GM12878 (cell line): ENCODE measurements around the gene ADAR. TPM values are rescaled to one million over a fixed set of nuclear protein-coding genes. Genes with fewer than 3 reads are reported as not detected.

Experiments
- CBX5 ChIP-seq: sonication (generic); IDR thresholded peaks from 2 replicates; pipeline ENCODE4 v1.6.1; 2016; ENCODE audit warnings: low read depth, moderate library complexity, mild to moderate bottlenecking, inconsistent platforms
- EP300 ChIP-seq, 2 experiments: fragments of 150-350 bp in 1 of 2; IDR thresholded peaks; 2 replicates each; pipeline ENCODE4 v1.6.1; 2011 to 2012; ENCODE audit warnings: low read depth in 2 of 2, low read length in 2 of 2, borderline replicate concordance in 1 of 2, improper control_type of control experiment in 1 of 2, inconsistent platforms in 1 of 2; ENCODE audit not compliant: control insufficient read depth in 1 of 2
- HDAC6 ChIP-seq: fragments of 200-600 bp; sonication (generic); IDR thresholded peaks from one replicate; pipeline ENCODE4 v1.8.0; 2017; ENCODE audit warnings: antibody characterized with exemption; ENCODE audit not compliant: unreplicated experiment
- MTA2 ChIP-seq: fragments of 450-650 bp; IDR thresholded peaks from 2 replicates; pipeline ENCODE4 v1.6.1; 2016; ENCODE audit warnings: low read depth, mild to moderate bottlenecking, moderate library complexity
- MYC ChIP-seq: IDR thresholded peaks from 2 replicates; pipeline ENCODE4 v1.6.1; 2011; ENCODE audit warnings: mild to moderate bottlenecking, low read length, moderate library complexity, inconsistent platforms; ENCODE audit not compliant: insufficient read depth, insufficient replicate concordance, insufficient read length, severe bottlenecking
- PAX8 ChIP-seq: fragments of 450-650 bp; IDR thresholded peaks from 2 replicates; pipeline ENCODE4 v1.6.1; 2017; ENCODE audit warnings: mild to moderate bottlenecking, moderate library complexity
- POLR2A ChIP-seq: IDR thresholded peaks from 2 replicates; pipeline ENCODE4 v1.6.1; 2011; ENCODE audit warnings: low read depth, mild to moderate bottlenecking, low read length
- POLR2AphosphoS2 ChIP-seq: IDR thresholded peaks from 2 replicates; pipeline ENCODE4 v1.6.1; 2011; ENCODE audit warnings: low read depth, mild to moderate bottlenecking, low read length, improper control_type of control experiment, moderate library complexity
- SREBF1 ChIP-seq: IDR thresholded peaks from 2 replicates; pipeline ENCODE4 v1.6.1; 2012; ENCODE audit warnings: mild to moderate bottlenecking, low read length
- TARDBP ChIP-seq: IDR thresholded peaks from 2 replicates; pipeline ENCODE4 v1.6.1; 2016; ENCODE audit warnings: borderline replicate concordance
- TCF3 ChIP-seq: IDR thresholded peaks from 2 replicates; pipeline ENCODE4 v1.6.1; 2012; ENCODE audit warnings: low read depth, mild to moderate bottlenecking, low read length, borderline replicate concordance; ENCODE audit not compliant: insufficient read depth
- USF1 ChIP-seq: IDR thresholded peaks from 2 replicates; pipeline ENCODE4 v1.6.1; 2011; ENCODE audit warnings: borderline replicate concordance, low read depth, mild to moderate bottlenecking, moderate library complexity, mixed read lengths, low read length; ENCODE audit not compliant: insufficient read depth; ENCODE audit errors: extremely low read length
- ZBTB40 ChIP-seq: fragments of 450-650 bp; IDR thresholded peaks from 2 replicates; pipeline ENCODE4 v1.6.1; 2016; ENCODE audit warnings: mild to moderate bottlenecking, moderate library complexity, borderline replicate concordance
- polyA plus RNA-seq, 11 experiments: library from polyadenylated mRNA; depleted of rRNA in 4 of 11; unstranded in 6 of 11; stranded (reverse) in 5 of 11; fragments of >200 nt; fragmentation: Nextera tagmentation in 4 of 11; fragmentation: Illumina TruSeq in 1 of 11; extraction: Ambion mirVana in 4 of 11; extraction: Trizol in 1 of 11; gene quantifications; 1 replicate in 1 of 11; 2 replicates in 10 of 11; pipeline versions ENCODE4 v1.2.1 to v1.2.3, GENCODE V29; 2011 to 2016; ENCODE audit warnings: inconsistent platforms in 2 of 11, missing spikeins in 2 of 11, low read depth in 1 of 11
- total RNA-seq, 4 experiments: library from RNA; depleted of rRNA in 3 of 4; stranded (reverse); fragments of >200 nt in 3 of 4; fragmentation: Illumina TruSeq in 1 of 4; extraction: Trizol in 1 of 4; gene quantifications; 2 replicates each; pipeline versions ENCODE4 v1.2.1 to v1.2.3, GENCODE V29; 2013 to 2021

Gene ADAR
- total and polyA plus RNA-seq, 10 of the 15 experiments (the other 5 are each of a cell fraction or from before 2014, with no cell fraction given) = 55.5 to 413 (median 176) TPM

GRCh38 chr1:154577346-154578057 is 30.5 kb downstream of the ADAR start (continued):
- no peak for TF ChIP-seq TCF3
- no peak for TF ChIP-seq EP300 (IDR thresholded peaks at IDR 0.05; ENCODE audit: borderline replicate concordance in 1 of 2, control insufficient read depth in 1 of 2, low read depth in 2 of 2, low read length in 2 of 2)
- TF ChIP-seq PAX8 = no peak
- TF ChIP-seq MYC = no peak
- TF ChIP-seq MTA2 = no peak
- no peak for TF ChIP-seq USF1
- TF ChIP-seq ZBTB40 = no peak
- no peak for TF ChIP-seq SREBF1
- peak; percentile 63 for TF ChIP-seq POLR2A
- no peak for TF ChIP-seq TARDBP
- TF ChIP-seq CBX5 = no peak
- no peak for TF ChIP-seq HDAC6
- TF ChIP-seq POLR2AphosphoS2 = peak; percentile 45; the same call in 1 of the 2 replicates
- TF ChIP-seq, all 136 proteins: peak for 3
